A549 (cell line): ENCODE data around the gene TMEM253. TPM values are rescaled to one million over a fixed set of nuclear protein-coding genes. Genes with fewer than 3 reads are reported as not detected.

ENCODE experiments used
- ATAC-seq, 2 experiments: fragments of 200-7000 bp in 1 of 2; fragments of >200 bp in 1 of 2; cut with Nextera tagmentation in 1 of 2; cut with Tn5 transposase in 1 of 2; 3 replicates each; pipeline versions ENCODE4 v1.8.0 to v1.9.1; 2018 to 2020; ENCODE audit warnings: mild to moderate bottlenecking in 1 of 2, moderate library complexity in 1 of 2
- CTCF ChIA-PET: fragments of 300-600 bp; sonication (Branson Sonifier 250); formaldehyde crosslinking; extraction: SDS; loops from one replicate; lab custom pipeline; 2021; ENCODE audit warnings: antibody characterized with exemption, inconsistent platforms; lab: Yijun Ruan, JAX
- POLR2A ChIA-PET: fragments of 350-600 bp; formaldehyde crosslinking; extraction: SDS; loops from one replicate; lab custom pipeline; 2021; ENCODE audit warnings: antibody characterized with exemption, inconsistent platforms; lab: Yijun Ruan, JAX
- DNase-seq, 2 experiments: peaks; one replicate each; pipeline versions ENCODE4 v3.0.0 to v3.0.0-alpha.2; 2011 to 2016; ENCODE audit warnings: low read depth in 1 of 2, low spot score in 1 of 2
- FAIRE-seq: peaks from 2 replicates; lab custom pipeline; 2011; peaks lifted over from hg19 to GRCh38; lab: Jason Lieb, UNC
- H3K27ac ChIP-seq, 2 experiments: fragments of >200 bp; sonication (Bioruptor Twin); formaldehyde crosslinking; 3 replicates each; pipeline ENCODE4 v1.5.1; 2016 to 2017
- H3K4me1 ChIP-seq: fragments of >200 bp; sonication (Bioruptor Twin); formaldehyde crosslinking; 3 replicates; pipeline ENCODE4 v1.6.1; 2016
- H3K4me2 ChIP-seq: fragments of >200 bp; sonication (Bioruptor Twin); formaldehyde crosslinking; 3 replicates; pipeline ENCODE4 v1.6.1; 2016
- H3K4me3 ChIP-seq: fragments of >200 bp; sonication (Bioruptor Twin); formaldehyde crosslinking; 3 replicates; pipeline ENCODE4 v1.5.1; 2016
- H3K9me3 ChIP-seq: fragments of >200 bp; sonication (Bioruptor Twin); formaldehyde crosslinking; 3 replicates; pipeline ENCODE4 v1.6.1; 2016
- CHD2 ChIP-seq: fragments of 150-350 bp; IDR thresholded peaks from 2 replicates; pipeline ENCODE4 v1.6.1; 2014; ENCODE audit warnings: low read length; ENCODE audit not compliant: partially characterized antibody
- FOSB ChIP-seq: fragments of 250-450 bp; sonication (Bioruptor Pico); IDR thresholded peaks from 2 replicates; pipeline ENCODE4 v1.5.0; 2020; ENCODE audit warnings: mild to moderate bottlenecking, moderate library complexity
- HMGXB4 ChIP-seq: fragments of 250-450 bp; sonication (Bioruptor Pico); IDR thresholded peaks from 2 replicates; pipeline ENCODE4 v1.5.0; 2021; ENCODE audit warnings: mild to moderate bottlenecking, moderate library complexity, borderline replicate concordance
- KDM5A ChIP-seq: fragments of 200-600 bp; sonication (generic); IDR thresholded peaks from 2 replicates; pipeline ENCODE4 v1.6.1; 2016; ENCODE audit warnings: antibody characterized with exemption, mild to moderate bottlenecking
- MAFK ChIP-seq: fragments of 450-650 bp; IDR thresholded peaks from 2 replicates; pipeline ENCODE4 v1.6.1; 2014; ENCODE audit not compliant: partially characterized antibody
- NPAS2 ChIP-seq: fragments of 250-450 bp; sonication (Bioruptor Pico); IDR thresholded peaks from 2 replicates; pipeline ENCODE4 v1.8.0; 2022; ENCODE audit warnings: mild to moderate bottlenecking, moderate library complexity, borderline replicate concordance
- NR3C1 ChIP-seq: fragments of >200 bp; sonication (Bioruptor Twin); formaldehyde crosslinking; IDR thresholded peaks from 3 replicates; pipeline ENCODE4 v1.6.1; 2017
- POLR2A ChIP-seq: IDR thresholded peaks from 2 replicates; pipeline ENCODE4 v1.6.1; 2012; ENCODE audit warnings: mild to moderate bottlenecking, low read length
- RFX5 ChIP-seq: fragments of 450-650 bp; IDR thresholded peaks from 2 replicates; pipeline ENCODE4 v1.7.1; 2014; ENCODE audit warnings: antibody characterized with exemption, mild to moderate bottlenecking, moderate library complexity
- SMC3 ChIP-seq: fragments of >200 bp; sonication (Bioruptor Twin); formaldehyde crosslinking; IDR thresholded peaks from 3 replicates; pipeline ENCODE4 v1.6.1; 2018; ENCODE audit warnings: inconsistent platforms
- TFCP2L1 ChIP-seq: fragments of 250-450 bp; sonication (Bioruptor Pico); IDR thresholded peaks from 2 replicates; pipeline ENCODE4 v1.5.0; 2021; ENCODE audit warnings: mild to moderate bottlenecking
- TP53 ChIP-seq: fragments of 250-450 bp; sonication (Bioruptor Pico); IDR thresholded peaks from 2 replicates; pipeline ENCODE4 v1.5.0; 2021; ENCODE audit warnings: mild to moderate bottlenecking, moderate library complexity
- ZSCAN20 ChIP-seq: fragments of 250-450 bp; sonication (Bioruptor Pico); IDR thresholded peaks from 2 replicates; pipeline ENCODE4 v1.8.0; 2022; ENCODE audit warnings: mild to moderate bottlenecking, moderate library complexity
- WGBS: methylation state at CpG from one replicate; pipeline ENCODE4 v1.1.6; 2017; ENCODE audit errors: missing lambda C conversion rate; 5-methylcytosine and 5-hydroxymethylcytosine counted together
- polyA plus RNA-seq, 4 experiments: library from polyadenylated mRNA; depleted of rRNA in 3 of 4; stranded (reverse); fragments of >200 nt; fragmentation: RNase III in 1 of 4; extraction: RNeasy Plus Mini Kit Qiagen cat#74134 plus additional on column Dnase treatment in 1 of 4; gene quantifications; 2 replicates in 3 of 4; 3 replicates in 1 of 4; pipeline ENCODE4 v1.2.3, GENCODE V29; 2011 to 2017
- TF ChIP-seq, protein P1 (sequence below): fragments of 250-450 bp; sonication (Bioruptor Pico); IDR thresholded peaks from 2 replicates; pipeline ENCODE4 v1.5.0; 2020; ENCODE audit warnings: low read depth, mild to moderate bottlenecking, moderate library complexity

The TMEM253 gene
- polyA plus RNA-seq, 2 of the 4 experiments (the other 2 are of a cell fraction), result 0.54 to 0.81 TPM

DNA sequence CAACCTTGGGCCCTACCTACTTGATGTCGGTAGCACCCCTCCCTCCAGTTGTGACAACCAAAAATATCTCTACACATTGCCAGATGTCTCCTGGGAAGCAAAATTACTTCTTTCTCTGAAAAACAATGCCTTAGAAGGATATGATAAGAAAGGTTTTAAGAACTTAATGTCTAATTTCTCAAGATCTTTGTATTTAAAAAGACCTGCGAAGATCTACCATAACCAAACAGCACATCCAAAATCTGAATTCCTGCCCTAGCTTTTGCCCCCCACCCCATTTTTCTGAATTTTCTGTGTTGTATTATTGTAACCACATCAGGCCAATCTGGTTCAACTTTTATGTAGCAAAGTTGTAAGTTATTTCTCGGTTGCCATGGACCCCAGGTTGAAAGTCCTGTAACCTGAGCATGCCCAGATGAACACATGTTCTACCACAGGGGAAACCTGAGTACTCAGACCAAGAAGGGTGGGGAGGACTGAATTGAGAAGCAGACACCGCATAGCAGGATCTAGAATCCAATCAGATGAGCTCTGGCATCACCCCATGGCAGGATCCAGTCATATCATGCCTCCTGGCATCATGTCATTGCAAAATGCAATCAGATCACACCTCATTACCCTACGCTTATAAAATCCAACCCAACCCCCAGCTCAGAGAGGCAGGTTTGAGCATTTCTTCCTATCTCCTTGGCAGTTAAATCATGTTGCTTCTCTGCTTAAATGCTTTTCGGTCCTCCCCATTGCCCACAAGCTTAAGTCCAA, 8.7 kb downstream of the TMEM253 start:
- Histone ChIP-seq H3K4me1 (peaks cover 41% of the 10 kb centered on the region), H3K4me3 (no peak overlapping the region), H3K27ac (no peak overlapping the region), H3K9me3 (no peaks in the 10 kb centered on the region), H3K4me2 (no peak overlapping the region)
- DNase-seq (no peak), FAIRE-seq (no peak), ATAC-seq (no peak)
- ChIA-PET CTCF (interaction anchor here (0.6 to 13.3 kb wide), 8 partner anchors 14 to 93 kb away, joined by 3 to 292 read pairs (median 100); no protein-coding TSS in a partner anchor), POLR2A (no interaction called here)
- 65% methylated on average over 6 of the region's 6 CpGs for WGBS
- TF ChIP-seq RFX5 (no peak), TP53 (CRISPR knock-in tag) (no peak), ZSCAN20 (CRISPR knock-in tag) (no peak), SMC3 (no peak)
- TF ChIP-seq, protein P1, sequence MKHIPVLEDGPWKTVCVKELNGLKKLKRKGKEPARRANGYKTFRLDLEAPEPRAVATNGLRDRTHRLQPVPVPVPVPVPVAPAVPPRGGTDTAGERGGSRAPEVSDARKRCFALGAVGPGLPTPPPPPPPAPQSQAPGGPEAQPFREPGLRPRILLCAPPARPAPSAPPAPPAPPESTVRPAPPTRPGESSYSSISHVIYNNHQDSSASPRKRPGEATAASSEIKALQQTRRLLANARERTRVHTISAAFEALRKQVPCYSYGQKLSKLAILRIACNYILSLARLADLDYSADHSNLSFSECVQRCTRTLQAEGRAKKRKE (CRISPR knock-in tag), result no peak

- 67% methylated on average over 4 of the region's 4 CpGs for WGBS
- Histone ChIP-seq H3K4me2 (no peak overlapping the region), H3K4me1 (peaks cover 14% of the 10 kb centered on the region), H3K27ac (no peak overlapping the region), H3K4me3 (no peak overlapping the region), H3K9me3 (no peaks in the 10 kb centered on the region)
- ChIA-PET POLR2A (no interaction called here), CTCF (interaction anchor here (2.5 to 13.3 kb wide), 2 partner anchors 11 to 48 kb away, joined by 8 to 251 read pairs; no protein-coding TSS in a partner anchor)
- no peak for TF ChIP-seq RFX5
- TF ChIP-seq KDM5A, result no peak
- no peak for TF ChIP-seq CHD2
- TF ChIP-seq MAFK, result peak; percentile 33
- no peak for TF ChIP-seq NR3C1
- TF ChIP-seq POLR2A, result no peak
- ATAC-seq (no peak), DNase-seq (no peak), FAIRE-seq (no peak)
These were observed 11.4 kb downstream of the TMEM253 start for GRCh38 chr14:21112255-21112654.

GRCh38 chr14:21113369-21113768, 12.5 kb downstream of the TMEM253 start:
- ChIA-PET CTCF (interaction anchor here (0.9 to 2.5 kb wide), 2 partner anchors 9 to 10 kb away, joined by 4 to 8 read pairs; no protein-coding TSS in a partner anchor), POLR2A (no interaction called here)
- Histone ChIP-seq H3K4me3 (no peak overlapping the region), H3K4me2 (no peak overlapping the region), H3K9me3 (no peaks in the 10 kb centered on the region), H3K27ac (no peak overlapping the region), H3K4me1 (peaks cover 3% of the 10 kb centered on the region; the same call in 2 of the 3 replicates)
- no peak for ATAC-seq
- FAIRE-seq, result no peak
- no peak for DNase-seq
- 90% methylated on average over 2 of the region's 2 CpGs for WGBS
- TF ChIP-seq FOSB (no peak), TFCP2L1 (CRISPR knock-in tag) (no peak), NPAS2 (no peak)

DNA sequence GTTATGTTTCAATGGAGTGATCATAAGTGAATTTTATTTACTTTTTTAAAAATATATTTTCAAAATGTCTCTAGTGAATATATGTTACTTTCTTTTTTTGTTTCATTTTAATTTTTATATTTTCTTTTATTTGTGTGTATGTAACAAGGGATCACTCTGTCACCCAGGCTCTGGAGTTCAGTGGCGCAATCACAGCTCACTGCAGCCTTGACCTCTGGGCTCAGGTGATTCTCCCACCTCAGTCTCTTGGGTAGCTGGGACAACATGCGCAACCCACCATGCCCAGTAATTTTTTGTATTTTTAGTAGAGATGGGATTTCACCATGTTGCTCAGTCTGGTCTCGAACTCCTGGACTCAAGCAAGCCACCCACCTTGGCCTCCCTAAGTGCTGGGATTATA, 18.1 kb downstream of the TMEM253 start:
- Histone ChIP-seq H3K4me2 (no peak overlapping the region), H3K4me1 (no peaks in the 10 kb centered on the region), H3K4me3 (no peak overlapping the region), H3K9me3 (no peaks in the 10 kb centered on the region), H3K27ac (no peak overlapping the region)
- POLR2A ChIA-PET, result no interaction called here
- 80% methylated on average over 3 of the region's 3 CpGs for WGBS
- CTCF ChIA-PET, result interaction anchor here (1.1 to 3.4 kb wide), 2 partner anchors 14 to 26 kb away, joined by 3 to 12 read pairs; no protein-coding TSS in a partner anchor
- DNase-seq (no peak), ATAC-seq (no peak), FAIRE-seq (no peak)
- TF ChIP-seq HMGXB4, result no peak
